ENCODE results near the gene TRPM7.
"Not testable (repeated sequence)": the region's sequence is repeated elsewhere in the genome, so short reads cannot be mapped to it uniquely, and the experiment has no call there.

The TRPM7 gene

GRCh38 chr15:50573842-50574241 is 112.8 kb downstream of the TRPM7 start:
- not testable (repeated sequence) for DNase-seq (ENCODE audit: low read depth in 2 of 3, low spot score in 1 of 3)

DNA sequence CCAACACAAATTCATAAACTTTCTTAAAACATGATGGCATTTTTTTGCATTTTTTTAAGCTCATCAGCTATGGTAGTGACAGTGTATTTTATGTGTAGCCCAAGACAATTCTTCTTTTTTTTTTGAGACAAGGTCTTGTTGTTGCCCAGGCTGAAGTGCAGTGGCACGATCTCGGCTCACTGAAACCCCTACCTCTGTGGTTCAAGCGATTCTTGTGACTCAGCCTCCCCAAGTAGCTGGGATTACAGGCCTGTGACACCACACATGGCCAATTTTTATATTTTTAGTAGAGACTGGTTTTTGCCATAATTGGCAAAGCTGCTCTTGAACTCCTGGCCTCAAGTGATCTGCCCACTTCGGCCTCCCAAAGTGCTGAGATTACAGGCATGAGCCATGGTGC is 122.8 kb downstream of the TRPM7 start:
- no peak for DNase-seq (ENCODE audit: low read depth in 2 of 3, low spot score in 1 of 3)

DNA sequence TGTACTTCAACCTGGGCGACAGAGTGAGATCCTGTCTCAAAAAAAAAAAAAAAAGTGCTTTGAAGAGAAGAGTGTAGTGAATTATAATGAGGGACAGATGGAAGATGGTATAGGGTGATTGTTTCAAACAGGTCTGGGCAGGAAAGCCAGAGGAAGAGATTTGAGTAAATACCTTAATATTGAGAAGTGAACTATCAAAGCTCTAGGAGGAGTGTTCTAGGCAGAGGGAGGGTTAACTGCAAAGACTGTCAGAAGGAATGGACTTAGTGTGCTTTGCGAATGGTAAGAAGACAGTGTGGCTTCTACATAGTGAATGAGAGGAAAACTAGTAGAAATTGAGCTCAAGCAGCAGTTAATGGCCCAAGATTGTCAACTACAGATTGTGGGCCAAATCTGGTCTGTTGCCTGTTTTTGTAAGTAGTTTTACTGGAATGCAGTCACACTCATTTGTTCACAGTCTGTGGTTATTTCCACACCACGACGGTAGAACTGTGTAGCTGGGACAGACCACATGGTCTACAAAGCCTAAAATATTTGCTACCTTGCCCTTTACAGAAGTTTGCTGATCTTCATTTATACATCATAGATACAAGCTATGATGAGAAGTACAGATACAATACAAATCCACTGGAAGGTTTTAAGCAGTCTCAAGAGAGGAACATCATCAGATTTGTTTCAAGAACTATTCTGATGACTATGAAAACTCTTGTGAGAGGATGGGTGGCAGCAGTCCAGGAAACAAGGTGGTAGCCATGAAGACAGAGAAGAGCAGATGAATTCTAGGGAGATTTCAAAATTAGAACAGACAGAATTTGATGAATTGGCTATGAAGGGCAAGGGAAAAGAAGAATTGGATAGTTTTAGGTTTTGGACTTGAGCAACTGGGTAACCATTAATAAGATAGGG is 123.6 kb downstream of the TRPM7 start:
- DNase-seq (ENCODE audit: low read depth in 2 of 3, low spot score in 1 of 3): peak in 1 of 3 donors; percentile 9

- no peak for DNase-seq (ENCODE audit: low read depth in 2 of 3, low spot score in 1 of 3)
These were observed 128.6 kb downstream of the TRPM7 start for GRCh38 chr15:50558012-50558411.

DNA sequence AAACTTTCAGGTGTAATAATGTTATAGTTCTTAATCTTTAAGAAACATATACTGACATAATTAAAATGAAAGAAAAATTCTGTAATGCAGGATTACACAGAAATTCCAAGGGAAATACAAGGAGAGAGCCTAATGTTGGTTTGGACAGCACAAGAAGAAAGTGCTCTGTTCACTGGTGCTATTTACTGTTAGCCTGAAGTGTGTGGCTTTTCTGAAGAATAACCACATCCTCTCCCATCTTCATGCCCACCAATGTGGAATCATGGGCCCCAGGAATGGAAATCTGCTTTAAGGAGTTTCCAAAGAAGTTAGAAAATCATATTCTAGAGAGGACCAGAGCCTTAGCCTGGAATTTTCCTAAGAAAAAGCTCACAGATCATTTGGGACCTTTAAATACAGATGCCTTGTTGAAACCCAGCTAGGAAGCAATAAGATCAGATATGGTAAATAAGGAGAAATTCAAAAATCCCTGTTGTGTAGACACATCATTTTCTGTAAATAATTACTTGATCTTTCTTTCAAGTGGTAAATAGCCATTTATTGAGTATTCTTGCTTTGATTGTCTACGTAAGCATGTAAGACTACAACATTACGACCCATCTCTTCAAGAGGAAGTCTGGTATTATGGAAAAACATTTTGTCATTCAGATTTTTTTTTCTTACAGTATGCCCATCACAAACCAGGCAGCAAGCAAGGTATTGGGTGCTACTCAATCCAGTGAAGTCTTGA is 129.8 kb downstream of the TRPM7 start:
- DNase-seq (ENCODE audit: low read depth in 2 of 3, low spot score in 1 of 3): no peak

- no peak for DNase-seq (ENCODE audit: low read depth in 2 of 3, low spot score in 1 of 3)
These were observed 134.4 kb downstream of the TRPM7 start for GRCh38 chr15:50552238-50552637.

- no peak for DNase-seq (ENCODE audit: low read depth in 2 of 3, low spot score in 1 of 3)
These were observed 137.3 kb downstream of the TRPM7 start for GRCh38 chr15:50549326-50549725.

DNA sequence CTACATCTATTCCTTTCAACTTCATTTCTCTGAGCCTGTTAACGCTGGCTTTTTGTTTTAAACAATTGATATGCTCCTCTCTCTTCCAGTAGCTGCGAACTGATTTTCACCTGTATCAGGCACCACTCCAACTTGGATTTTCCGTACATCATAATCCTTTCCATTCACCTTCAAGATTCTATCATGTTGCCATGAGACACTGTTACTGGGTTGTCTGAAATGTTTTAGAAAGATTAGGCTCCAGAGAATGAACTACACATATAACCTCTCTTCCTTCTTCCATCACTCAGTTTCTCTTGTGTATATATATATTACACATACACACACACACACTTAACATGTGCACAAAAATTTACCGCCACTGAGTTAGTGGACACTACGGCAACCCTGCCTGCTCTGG is 140.0 kb downstream of the TRPM7 start, which contains the start of gene USP50:
TSS of gene USP50 (minus strand) at position 101 of the 400 bp plus-strand sequence. CDS start 141 bp downstream, outside the sequence.
- DNase-seq (ENCODE audit: low read depth in 2 of 3, low spot score in 1 of 3): no peak

DNA sequence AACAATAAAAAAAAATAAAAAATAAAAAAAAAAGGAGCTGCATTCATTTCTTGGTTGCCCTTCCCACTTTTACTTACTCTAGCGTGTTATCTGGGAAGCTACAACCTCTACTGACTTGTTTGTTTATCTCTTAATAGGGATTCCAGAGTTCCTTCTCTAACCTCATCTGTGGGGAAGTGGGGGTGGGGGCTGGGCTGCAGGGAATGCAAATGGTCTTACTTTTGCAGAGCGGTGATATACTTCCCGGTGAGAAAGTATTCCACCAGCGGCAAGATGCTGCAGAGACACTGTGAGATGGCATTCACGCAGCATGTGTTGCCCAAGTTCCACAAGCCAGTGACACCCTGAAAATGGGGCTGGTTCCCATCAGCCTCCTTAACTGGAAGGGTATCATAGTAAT is 142.2 kb downstream of the TRPM7 start:
- DNase-seq (ENCODE audit: low read depth in 2 of 3, low spot score in 1 of 3): no peak

GRCh38 chr15:50543556-50543955 is 143.0 kb downstream of the TRPM7 start:
- no peak for DNase-seq (ENCODE audit: low read depth in 2 of 3, low spot score in 1 of 3)

DNA sequence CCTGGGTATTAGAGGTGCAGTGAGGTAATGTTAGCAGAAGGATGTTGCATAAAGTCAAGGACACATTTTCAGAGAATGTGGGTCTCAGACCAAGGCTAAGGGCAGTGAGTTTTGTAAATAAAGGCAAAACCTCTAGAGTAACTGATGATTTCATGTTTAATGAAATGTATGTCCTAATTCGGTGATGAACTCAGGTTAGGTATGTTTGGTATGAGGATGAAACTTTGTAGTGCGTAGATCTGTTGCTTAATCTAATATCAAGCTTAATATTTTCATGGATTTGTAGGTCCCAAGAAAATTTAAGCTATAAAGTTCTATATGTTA is 143.7 kb downstream of the TRPM7 start:
- DNase-seq (ENCODE audit: low read depth in 2 of 3, low spot score in 1 of 3): no peak

DNA sequence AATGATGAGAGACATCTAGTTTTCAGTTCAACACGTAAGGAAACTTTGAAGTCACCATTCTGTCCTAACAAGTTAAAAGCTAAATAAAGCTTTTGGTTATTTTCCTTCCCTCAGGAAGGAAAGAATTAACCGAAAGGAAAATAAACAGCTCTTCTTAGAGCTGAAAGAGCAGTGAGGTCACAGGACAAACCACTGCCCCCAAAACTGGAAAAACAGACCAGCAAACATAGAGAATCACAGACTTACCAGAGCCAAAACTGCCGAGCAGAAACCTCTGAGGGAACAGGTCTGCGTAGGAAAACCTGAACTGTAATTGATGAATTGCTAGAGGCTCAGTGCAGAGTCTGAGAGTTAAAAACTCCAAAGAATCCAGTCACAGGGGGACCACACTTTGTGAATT is 154.8 kb downstream of the TRPM7 start:
- DNase-seq (ENCODE audit: low read depth in 2 of 3, low spot score in 1 of 3): no peak

DNA sequence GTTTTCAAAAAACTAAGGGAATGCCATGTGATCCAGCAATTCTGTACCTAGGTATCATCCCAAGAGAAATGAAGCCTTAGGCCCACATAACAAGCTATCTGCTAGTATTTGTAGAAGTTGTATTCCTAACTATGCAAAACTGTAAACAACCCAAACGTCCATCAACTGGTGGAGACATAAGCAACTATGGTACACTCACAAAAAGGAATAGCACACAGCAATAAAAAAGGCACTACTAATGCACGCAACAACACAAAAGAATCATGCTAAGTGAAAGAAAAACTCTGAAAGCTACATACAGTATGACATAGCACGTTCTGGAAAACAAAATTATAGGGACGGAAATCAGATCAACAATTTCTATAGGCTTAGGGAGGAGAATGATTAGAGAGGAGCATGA is 155.4 kb downstream of the TRPM7 start:
- no peak for DNase-seq (ENCODE audit: low read depth in 2 of 3, low spot score in 1 of 3)

DNA sequence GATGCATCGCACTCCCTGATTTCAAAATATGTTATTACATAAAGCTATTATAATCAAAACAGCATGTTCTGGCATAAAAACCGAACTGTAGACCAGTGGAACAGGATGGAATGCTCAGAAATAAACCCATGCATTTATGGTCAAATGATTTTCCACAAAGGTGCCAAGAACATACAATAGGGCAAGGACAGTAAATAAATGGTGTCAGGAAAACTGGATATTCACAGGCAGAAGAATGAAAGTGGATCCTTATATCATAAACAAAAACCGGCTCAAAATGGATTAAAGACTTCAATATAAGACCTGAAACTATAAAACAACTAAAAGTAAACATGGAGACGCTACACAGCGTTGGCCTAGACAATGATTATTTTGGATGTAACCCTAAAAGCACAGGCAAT is 162.7 kb downstream of the TRPM7 start:
- no peak for DNase-seq (ENCODE audit: low read depth in 2 of 3, low spot score in 1 of 3)

DNA sequence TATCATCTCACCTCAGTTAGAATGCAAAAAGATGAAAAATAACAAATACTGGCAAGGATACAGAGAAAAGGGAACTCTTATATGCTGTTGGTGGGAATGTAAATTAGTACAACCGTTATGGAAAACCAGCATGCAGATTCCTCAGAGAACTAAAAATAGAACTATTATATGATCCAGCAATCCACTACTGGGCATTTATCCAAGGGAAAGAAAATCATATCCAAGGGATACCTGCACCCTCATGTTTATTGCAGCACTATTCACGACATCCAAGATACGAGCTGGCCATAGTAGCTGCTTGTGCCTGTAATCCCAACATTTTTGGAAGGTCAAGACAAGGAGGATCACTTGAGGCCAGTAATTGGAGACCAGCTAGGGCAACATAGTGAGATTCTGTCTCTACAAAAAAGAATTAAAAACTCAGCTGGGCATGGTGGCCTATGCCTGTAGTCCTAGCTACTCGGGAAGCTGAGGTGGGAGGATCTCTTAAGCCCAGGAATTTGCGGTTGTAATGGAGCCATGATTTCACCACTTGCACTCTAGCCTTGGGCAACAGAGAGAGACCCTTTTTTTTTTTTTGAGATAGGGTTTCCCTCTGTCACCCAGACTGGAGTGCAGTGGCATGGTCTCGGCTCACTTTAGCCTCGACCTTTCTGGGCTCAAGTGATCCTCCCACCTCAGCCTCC is 166.7 kb downstream of the TRPM7 start:
- no peak for DNase-seq (ENCODE audit: low read depth in 2 of 3, low spot score in 1 of 3)

- no peak for DNase-seq (ENCODE audit: low read depth in 2 of 3, low spot score in 1 of 3)
These were observed 173.6 kb downstream of the TRPM7 start for GRCh38 chr15:50513001-50513400.

Data from stimulated activated CD4-positive, alpha-beta T cell treated with anti-CD3 and anti-CD28 coated beads, Interleukin-12 subunit alpha, Interleukin-12 subunit beta, amount 100 ng/mL, for 48 hours (primary cell).